GM18505 (cell line): ENCODE measurements around the gene RPTOR.

Experiments used
- ATAC-seq: cut with Tn5 transposase; IDR thresholded peaks from one replicate; pipeline ENCODE4 v1.9.1; 2021; ENCODE audit not compliant: unreplicated experiment
- POLR2A ChIP-seq: IDR thresholded peaks from 4 replicates; pipeline ENCODE4 v1.6.1; 2011; ENCODE audit warnings: borderline replicate concordance; ENCODE audit not compliant: insufficient read depth, insufficient read length; ENCODE audit errors: extremely low read depth

RPTOR gene

DNA sequence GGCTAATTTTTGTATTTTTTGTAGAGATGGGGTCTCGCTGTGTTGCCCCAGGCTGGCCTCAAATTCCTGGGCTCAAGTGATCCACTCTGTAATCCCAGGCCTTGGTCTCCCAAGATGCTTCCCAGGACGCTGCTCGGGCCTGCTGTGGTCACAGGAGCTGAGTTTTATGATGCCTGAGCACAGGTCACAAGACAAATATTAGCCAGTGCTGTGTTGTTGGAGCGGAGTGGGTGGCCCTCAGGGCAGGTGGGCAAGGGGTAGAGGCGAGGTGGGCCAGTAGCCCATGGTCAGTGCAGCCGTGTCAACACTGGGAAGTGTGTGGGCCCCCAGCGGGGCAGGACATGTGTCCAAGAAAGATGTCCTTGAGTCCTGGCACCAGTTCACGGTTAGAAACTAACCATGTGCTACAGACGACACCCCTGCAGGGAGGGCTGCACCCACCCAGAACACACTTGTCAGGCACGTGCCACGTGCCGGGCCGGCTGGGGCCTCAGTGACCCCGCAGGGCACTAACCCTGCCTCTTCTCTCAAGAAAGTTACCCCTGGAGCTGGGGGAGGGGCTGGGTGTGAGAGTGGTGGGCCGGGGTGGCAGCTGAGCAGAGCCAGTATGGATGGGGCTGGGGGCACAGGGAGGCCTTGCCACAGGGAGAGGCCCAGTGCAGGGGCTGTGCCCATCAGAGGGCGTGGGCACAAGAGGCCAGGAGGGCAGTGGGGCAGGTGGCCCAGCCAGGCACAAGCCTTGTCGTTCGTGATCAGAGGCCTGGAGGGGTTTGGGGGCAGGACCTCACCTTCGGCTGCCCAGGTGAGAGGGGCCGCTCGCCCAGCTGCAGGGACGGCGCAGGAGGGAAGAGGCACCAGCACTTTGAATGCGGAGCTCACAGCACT, 343.9 kb downstream of the RPTOR start:
- no peak for ATAC-seq
- no peak for TF ChIP-seq POLR2A

DNA sequence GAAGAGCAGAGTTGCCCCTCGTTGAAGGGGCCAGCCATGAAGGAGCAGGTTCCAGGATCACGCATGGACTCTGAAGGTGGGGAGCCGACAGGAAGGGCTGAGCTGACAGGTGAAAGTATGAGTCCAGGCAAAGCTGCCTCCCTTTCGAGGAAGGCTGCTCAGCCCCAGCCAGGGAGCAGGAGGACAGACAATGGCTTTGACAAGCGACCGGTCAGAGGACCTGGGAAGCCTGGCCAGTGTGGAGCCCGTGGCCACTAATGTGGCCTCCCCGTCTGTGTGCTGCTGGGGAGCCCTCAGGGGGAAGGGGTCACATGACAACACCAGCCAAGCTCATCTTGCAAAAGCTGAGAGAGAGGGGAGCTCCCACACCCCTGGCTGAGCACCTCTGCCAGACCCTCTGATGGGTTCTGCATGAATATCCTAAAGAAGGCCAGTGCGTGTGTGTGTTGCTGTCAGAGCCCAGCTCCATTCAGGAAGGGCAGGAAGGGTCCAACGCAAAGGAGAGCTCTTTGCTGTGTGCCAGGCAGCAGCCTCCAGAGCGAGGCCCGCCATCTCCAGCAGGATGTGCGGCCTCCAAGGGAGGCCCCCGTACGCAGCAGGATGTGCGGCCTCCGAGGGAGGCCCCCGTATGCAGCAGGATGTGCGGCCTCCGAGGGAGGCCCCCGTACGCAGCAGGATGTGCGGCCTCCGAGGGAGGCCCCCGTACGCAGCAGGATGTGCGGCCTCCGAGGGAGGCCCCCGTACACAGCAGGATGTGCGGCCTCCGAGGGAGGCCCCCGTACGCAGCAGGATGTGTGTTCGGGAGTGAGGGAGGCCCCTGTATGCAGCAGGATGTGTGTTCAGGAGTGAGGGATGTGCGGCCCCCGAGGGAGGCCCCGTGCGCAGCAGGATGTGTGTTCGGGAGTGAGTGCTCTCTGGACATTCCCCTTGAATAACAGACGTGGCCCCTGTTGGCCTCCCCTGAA, 344.9 kb downstream of the RPTOR start:
- TF ChIP-seq POLR2A: no peak

GRCh38 chr17:80890196-80890920, 345.7 kb downstream of the RPTOR start:
- TF ChIP-seq POLR2A: no peak
- no peak for ATAC-seq

More for the DNA sequence above, 344.9 kb downstream of the RPTOR start:
- no peak for ATAC-seq

- ATAC-seq: no peak
- TF ChIP-seq POLR2A: no peak
These were observed 346.3 kb downstream of the RPTOR start for GRCh38 chr17:80890921-80891396.

GRCh38 chr17:80891397-80892018, 346.9 kb downstream of the RPTOR start:
- ATAC-seq: peak; percentile 50

GRCh38 chr17:80892019-80892855, 347.6 kb downstream of the RPTOR start:
- ATAC-seq: peak; percentile 54
- TF ChIP-seq POLR2A: no peak

More at GRCh38 chr17:80891397-80892018, 346.9 kb downstream of the RPTOR start:
- TF ChIP-seq POLR2A: no peak

DNA sequence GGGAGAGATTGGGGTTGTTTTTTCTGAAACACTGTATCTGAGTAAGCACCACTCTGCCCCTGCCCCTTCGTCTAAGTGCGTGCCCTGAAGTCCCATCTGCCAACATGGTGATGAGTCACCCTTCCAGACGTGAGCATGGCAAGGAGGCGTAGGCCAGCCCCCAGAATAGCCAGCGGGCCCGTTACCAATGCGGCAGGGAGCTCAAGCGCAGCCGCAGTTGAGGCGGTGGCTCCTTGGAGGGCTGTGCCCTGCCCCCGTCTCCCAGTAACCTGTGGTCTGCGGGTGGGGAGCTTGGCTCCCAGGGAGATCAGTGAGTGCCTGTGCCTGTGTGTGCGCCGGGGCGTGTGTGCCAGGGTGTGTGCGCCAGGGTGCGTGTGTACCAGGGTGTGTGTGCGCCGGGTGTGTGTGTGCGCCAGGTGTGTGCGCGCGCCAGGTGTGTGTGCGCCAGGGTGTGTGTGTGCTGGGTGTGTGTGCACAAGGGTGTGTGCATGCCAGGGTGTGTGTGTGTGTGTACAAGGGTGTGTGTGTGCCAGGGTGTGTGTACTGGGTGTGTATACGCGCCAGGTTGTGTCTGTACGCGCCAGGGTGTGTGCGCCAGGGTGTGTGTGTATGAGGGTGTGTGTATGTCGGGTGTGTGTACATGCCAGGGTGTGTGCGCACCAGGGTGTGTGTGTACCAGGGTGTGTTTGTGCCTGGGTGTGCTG, 348.4 kb downstream of the RPTOR start:
- TF ChIP-seq POLR2A: no peak

DNA sequence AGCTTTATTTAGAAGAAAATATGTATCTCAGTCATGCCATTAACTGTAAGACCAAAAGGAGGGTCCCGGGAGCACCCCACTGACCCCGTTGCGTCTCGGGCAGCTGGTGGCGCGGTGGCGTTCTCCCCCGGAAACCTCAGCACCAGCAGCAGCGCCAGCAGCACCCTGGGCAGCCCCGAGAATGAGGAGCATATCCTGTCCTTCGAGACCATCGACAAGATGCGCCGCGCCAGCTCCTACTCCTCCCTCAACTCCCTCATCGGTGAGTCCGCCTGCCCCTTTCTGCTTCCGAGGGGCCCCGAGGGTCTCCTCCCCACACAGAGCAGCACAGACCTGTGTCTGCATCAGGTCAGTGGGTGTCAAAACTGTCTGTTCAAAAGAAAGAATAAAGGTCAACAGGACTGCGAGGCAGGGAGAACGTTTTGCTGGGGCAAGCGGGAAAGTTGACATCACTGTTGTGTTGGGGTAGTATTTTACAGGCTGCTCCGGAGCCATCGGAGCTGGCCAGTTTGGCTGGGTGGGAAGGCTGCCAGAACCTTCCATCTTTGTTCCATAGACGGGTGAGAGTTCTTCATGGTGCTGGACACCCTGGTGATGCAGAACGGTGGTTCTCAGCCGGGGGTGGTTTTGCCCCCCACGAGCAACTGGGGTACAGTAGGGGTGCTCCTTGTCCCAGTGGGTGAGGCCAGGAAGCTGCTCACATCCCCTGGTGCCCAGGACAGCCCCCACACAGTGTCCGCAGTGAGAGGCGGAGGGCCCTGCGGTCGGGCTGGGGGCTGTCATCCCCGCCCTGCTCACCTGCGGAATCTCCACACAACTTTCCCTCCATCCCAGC, 349.2 kb downstream of the RPTOR start:
- no peak for TF ChIP-seq POLR2A
- no peak for ATAC-seq

More for the DNA sequence above, 348.4 kb downstream of the RPTOR start:
- no peak for ATAC-seq

GRCh38 chr17:80894439-80894721, 349.7 kb downstream of the RPTOR start:
- TF ChIP-seq POLR2A: no peak
- ATAC-seq: no peak

- no peak for ATAC-seq
- no peak for TF ChIP-seq POLR2A
These were observed 350.1 kb downstream of the RPTOR start for GRCh38 chr17:80894726-80895125.
